GM12864 (cell line): Measurements from ENCODE around the gene NOTUM.
"Not testable (repeated sequence)": the region's sequence is repeated elsewhere in the genome, so short reads cannot be mapped to it uniquely, and the experiment has no call there.

ENCODE experiments used
- DNase-seq: peaks from one replicate; pipeline ENCODE4 v3.0.0-alpha.2; 2011; ENCODE audit warnings: low read depth
- H3K4me3 ChIP-seq: 2 replicates; pipeline ENCODE4 v1.5.1; 2011; ENCODE audit warnings: mild to moderate bottlenecking, low read depth, low read length, control low read depth
- TF ChIP-seq, protein P1 (sequence below): IDR thresholded peaks from 2 replicates; pipeline ENCODE4 v1.5.1; 2011; ENCODE audit warnings: low read depth, mild to moderate bottlenecking, moderate library complexity, low read length, control low read depth, inconsistent platforms; ENCODE audit errors: missing control alignments

The NOTUM gene

DNA sequence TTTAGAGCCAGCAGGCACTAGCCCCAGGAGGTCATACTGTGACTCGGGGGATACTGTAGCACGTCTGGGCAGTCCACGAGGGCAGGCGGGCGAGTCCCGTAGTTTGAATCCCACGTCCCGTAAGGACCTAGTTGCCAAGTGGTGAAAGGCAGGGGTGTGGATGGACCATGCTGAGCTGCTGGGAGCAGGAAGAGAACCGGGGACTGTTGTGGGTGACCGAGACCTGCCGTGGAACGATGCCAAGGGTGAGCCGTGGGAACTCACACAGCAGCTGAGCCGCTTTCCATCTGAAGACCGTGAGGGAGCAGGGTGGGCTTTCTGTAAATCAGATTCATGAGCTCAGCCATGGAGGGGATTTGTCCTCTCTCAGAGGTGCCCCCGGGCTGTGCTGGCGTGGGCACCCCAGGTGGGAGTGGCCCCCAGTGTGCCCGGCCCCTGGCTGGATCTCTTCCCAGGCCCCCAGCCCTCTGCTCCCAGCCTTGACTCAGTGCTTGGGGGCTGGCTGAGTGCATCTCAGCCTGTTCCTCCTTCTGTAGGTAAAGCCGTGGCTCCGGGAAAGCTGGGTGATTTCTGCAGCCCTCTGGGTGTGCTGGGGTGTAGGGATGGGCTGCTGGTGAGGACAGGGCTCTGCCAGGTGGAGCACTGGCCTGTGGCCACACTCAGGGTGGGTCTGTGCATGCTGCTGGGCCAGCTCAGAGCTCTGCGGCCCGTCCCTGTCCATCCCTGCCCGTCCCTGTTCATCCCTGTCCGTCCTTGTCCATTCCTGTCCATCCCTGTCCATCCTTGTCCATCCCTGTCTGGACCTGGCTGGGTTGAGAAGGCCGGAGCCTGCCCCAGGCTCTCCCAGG lies 30.1 kb upstream of the NOTUM start:
- TF ChIP-seq, protein P1, sequence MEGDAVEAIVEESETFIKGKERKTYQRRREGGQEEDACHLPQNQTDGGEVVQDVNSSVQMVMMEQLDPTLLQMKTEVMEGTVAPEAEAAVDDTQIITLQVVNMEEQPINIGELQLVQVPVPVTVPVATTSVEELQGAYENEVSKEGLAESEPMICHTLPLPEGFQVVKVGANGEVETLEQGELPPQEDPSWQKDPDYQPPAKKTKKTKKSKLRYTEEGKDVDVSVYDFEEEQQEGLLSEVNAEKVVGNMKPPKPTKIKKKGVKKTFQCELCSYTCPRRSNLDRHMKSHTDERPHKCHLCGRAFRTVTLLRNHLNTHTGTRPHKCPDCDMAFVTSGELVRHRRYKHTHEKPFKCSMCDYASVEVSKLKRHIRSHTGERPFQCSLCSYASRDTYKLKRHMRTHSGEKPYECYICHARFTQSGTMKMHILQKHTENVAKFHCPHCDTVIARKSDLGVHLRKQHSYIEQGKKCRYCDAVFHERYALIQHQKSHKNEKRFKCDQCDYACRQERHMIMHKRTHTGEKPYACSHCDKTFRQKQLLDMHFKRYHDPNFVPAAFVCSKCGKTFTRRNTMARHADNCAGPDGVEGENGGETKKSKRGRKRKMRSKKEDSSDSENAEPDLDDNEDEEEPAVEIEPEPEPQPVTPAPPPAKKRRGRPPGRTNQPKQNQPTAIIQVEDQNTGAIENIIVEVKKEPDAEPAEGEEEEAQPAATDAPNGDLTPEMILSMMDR, result no peak
- no peak overlapping the region for H3K4me3 ChIP-seq
- no peak for DNase-seq

DNA sequence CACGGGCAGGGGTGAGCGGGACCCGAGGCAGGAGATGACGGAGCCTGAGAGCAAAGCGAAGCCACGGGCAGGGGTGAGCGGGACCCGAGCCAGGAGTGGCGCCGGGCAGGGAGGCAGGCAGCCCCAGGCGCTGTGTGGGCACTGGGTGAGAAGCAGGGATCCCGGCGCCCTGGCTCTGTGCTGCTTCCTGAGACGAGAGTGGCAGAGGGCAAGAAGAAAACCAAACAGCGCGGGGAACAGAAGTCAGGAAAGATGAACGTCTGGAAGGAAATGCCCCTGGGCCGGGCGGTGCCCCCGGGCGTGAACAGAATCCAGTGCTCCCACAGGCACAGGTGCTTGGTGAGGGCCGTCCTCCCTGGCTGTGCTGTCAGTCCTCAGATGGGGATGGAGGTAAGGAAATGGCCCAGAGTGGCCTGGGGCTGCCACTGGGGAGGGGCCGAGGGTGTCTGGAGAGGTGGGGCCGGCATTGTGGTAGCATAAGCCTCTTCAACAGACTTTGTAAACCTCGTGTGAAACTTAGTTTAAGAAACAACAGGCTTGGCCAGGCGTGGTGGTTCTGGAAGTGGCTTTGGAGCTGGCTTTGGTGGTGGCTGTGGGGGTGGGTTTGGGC lies 26.3 kb upstream of the NOTUM start:
- TF ChIP-seq, protein P1, result no peak
- H3K4me3 ChIP-seq, result no peak overlapping the region
- no peak for DNase-seq

DNA sequence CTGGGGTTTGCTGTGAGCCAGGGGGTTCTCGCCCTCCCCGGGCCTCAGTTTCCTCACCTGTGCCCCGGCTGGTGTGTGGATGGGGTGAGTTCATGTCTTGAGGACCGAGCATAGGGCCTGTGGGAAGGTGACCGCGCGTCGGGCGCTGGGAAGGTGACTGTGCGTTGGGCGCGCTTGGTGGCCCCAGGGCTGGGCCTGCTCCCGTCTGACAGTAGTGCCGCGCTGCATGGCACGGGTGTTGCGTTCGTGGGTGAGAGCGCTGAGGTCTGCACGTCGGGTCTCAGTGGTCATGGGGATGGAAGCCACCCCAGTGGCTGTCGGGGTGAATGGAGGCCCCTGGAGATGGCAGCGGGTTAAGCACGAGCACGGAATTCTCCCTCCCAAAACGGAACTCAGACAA lies 25.6 kb upstream of the NOTUM start:
- no peak for DNase-seq
- TF ChIP-seq, protein P1, result no peak
- H3K4me3 ChIP-seq, result no peak overlapping the region

DNA sequence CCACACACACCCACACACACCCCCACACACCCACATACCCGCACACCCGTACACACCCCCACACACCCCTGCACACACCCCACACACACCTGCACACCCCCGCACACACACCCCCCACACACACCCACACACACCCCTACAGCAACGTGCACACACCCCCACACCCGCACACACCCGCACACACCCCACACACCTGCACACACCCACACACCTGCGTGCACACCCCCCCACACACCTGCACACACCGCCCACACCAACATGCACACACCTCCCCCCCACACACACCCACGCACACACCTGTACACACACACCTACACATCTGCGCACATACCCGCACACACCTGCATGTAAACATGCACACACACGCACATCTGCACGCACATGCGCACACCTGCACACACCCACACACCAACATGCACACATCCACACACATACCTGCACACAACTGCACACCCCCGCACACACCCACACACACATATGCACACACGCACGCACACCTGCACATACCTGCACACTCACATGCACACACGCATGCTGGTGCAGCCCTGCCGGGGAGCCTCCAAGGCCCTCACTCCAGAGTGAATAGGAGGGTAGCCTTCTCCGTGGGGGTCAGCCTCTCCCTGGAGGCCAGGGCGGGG lies 23.9 kb upstream of the NOTUM start:
- no peak for DNase-seq
- no peak overlapping the region for H3K4me3 ChIP-seq
- TF ChIP-seq, protein P1, result no peak

DNA sequence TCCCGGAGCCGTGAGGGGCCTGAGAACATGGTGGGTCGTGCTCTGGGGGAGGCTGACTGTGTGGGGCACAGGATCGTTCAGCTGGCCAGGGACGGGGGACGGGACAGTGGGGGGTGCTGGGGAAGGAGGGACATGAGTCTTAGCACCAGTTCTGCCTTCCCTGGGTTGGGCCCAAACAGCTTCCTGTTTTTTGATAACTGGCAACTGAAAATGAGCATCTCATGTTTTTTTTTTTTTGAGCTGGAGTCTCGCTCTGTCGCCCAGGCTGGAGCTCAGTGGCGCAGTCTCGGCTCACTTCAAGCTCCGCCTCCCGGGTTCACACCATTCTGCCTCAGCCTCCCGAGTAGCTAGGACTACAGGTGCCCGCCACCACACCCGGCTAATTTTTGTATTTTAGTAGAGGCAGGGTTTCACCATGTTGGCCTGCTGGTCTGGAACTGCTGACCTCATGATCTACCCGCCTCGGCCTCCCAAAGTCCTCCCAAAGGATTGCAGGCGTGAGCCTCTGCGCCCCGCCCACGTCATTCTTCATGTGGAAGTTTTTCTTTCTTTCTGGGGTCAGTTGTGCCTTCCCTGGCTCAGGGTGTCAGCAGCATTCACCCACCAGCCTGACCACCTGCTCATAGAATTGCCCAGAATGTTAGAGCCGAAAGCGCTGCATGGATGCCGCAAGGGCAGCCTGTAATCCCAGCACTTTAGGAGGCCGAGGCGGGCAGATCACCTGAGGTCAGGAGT lies 22.8 kb upstream of the NOTUM start:
- DNase-seq, result no peak

DNA sequence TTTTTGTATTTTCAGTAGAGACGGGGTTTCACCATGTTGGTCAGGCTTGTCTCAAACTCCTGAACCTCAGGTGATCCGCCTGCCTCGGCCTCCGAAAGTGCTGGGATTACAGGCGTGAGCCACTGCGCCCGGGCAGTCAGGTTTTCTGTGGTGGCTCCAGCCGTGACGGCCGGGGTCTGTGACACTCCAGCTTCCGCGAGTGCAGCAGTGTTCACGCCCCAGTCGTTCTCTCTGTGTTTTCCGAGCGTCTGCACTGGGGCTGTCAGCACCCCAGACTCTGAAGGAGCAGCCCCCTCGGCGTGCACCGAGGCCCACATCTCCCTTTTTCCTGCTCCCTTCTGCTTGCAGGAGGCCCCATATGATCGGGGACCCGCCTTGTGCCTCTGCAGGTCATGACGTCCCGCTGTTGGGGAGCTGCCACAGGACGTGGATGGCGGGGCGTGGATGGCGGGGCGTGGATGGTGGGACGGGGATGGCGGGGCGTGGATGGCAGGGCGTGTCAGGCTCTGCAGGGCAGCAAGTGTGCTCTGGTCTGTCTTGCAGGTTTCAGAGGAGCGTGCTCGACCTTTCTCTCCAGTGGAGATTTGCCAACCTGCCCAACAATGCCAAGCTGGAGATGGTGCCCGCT lies 22.1 kb upstream of the NOTUM start:
- H3K4me3 ChIP-seq, result no peak overlapping the region
- TF ChIP-seq, protein P1, result no peak
- DNase-seq, result no peak

More for the DNA sequence above, 22.8 kb upstream of the NOTUM start:
- H3K4me3 ChIP-seq, result no peak overlapping the region
- TF ChIP-seq, protein P1, result no peak

DNA sequence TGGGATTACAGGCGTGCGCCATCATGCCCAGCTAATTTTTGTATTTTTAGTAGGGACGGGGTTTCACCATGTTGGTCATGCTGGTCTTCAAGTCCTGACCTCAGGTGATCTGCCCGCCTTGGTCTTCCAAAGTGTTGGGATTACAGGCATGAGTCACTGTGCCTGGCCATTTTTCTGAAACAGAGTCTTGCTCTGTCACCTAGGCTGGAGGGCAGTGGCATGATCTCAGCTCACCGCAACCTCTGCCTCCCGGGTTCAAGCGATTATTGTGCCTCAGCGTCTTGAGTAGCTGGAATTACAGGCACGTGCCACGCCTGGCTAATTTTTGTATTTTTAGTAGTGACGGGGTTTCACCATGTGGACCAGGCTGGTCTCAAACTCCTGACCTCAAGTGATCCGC lies 20.5 kb upstream of the NOTUM start:
- DNase-seq, H3K4me3 ChIP-seq: not testable (repeated sequence)
